ENCODE measurements around the gene CLDND1. TPM values are rescaled to one million over a fixed set of nuclear protein-coding genes. Genes with fewer than 3 reads are reported as not detected.

Gene CLDND1
- total and polyA plus RNA-seq, 2 experiments from 2014 or later = 59.8 to 92.7 TPM

DNA sequence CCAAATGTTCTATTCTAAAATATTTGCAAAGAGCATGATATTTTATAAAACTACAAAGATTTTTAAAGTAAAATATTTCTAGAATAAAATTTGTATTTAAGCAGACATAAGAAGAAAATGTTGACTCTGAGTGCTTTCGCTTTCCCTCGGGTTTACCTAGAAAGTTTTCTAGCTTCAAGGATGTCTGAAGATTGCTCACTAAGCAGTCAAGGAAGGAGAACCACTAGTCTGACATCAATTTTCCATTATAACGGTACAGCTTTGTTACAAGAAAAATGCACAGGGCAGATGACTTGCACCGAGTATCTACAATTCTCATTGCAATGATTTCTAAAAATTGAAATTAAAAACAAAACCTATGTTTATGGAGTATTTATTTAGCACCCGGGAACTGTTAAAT is 23.2 kb upstream of the CLDND1 start (continued):
- TF ChIP-seq, protein P1, sequence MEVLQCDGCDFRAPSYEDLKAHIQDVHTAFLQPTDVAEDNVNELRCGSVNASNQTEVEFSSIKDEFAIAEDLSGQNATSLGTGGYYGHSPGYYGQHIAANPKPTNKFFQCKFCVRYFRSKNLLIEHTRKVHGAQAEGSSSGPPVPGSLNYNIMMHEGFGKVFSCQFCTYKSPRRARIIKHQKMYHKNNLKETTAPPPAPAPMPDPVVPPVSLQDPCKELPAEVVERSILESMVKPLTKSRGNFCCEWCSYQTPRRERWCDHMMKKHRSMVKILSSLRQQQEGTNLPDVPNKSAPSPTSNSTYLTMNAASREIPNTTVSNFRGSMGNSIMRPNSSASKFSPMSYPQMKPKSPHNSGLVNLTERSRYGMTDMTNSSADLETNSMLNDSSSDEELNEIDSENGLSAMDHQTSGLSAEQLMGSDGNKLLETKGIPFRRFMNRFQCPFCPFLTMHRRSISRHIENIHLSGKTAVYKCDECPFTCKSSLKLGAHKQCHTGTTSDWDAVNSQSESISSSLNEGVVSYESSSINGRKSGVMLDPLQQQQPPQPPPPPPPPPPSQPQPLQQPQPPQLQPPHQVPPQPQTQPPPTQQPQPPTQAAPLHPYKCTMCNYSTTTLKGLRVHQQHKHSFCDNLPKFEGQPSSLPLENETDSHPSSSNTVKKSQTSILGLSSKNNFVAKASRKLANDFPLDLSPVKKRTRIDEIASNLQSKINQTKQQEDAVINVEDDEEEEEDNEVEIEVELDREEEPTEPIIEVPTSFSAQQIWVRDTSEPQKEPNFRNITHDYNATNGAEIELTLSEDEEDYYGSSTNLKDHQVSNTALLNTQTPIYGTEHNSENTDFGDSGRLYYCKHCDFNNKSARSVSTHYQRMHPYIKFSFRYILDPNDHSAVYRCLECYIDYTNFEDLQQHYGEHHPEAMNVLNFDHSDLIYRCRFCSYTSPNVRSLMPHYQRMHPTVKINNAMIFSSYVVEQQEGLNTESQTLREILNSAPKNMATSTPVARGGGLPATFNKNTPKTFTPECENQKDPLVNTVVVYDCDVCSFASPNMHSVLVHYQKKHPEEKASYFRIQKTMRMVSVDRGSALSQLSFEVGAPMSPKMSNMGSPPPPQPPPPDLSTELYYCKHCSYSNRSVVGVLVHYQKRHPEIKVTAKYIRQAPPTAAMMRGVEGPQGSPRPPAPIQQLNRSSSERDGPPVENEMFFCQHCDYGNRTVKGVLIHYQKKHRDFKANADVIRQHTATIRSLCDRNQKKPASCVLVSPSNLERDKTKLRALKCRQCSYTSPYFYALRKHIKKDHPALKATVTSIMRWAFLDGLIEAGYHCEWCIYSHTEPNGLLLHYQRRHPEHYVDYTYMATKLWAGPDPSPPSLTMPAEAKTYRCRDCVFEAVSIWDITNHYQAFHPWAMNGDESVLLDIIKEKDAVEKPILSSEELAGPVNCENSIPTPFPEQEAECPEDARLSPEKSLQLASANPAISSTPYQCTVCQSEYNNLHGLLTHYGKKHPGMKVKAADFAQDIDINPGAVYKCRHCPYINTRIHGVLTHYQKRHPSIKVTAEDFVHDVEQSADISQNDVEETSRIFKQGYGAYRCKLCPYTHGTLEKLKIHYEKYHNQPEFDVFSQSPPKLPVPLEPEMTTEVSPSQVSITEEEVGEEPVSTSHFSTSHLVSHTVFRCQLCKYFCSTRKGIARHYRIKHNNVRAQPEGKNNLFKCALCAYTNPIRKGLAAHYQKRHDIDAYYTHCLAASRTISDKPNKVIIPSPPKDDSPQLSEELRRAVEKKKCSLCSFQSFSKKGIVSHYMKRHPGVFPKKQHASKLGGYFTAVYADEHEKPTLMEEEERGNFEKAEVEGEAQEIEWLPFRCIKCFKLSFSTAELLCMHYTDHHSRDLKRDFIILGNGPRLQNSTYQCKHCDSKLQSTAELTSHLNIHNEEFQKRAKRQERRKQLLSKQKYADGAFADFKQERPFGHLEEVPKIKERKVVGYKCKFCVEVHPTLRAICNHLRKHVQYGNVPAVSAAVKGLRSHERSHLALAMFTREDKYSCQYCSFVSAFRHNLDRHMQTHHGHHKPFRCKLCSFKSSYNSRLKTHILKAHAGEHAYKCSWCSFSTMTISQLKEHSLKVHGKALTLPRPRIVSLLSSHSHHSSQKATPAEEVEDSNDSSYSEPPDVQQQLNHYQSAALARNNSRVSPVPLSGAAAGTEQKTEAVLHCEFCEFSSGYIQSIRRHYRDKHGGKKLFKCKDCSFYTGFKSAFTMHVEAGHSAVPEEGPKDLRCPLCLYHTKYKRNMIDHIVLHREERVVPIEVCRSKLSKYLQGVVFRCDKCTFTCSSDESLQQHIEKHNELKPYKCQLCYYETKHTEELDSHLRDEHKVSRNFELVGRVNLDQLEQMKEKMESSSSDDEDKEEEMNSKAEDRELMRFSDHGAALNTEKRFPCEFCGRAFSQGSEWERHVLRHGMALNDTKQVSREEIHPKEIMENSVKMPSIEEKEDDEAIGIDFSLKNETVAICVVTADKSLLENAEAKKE (CRISPR knock-in tag; IDR thresholded peaks at IDR 0.05) = no peak

- H3K9me2 ChIP-seq (ENCODE audit: insufficient read depth) = no peaks in the 10 kb centered on the region
- H3F3A ChIP-seq (replicated peaks; ENCODE audit: low read depth) = no peaks in the 10 kb centered on the region
- DNase-seq (ENCODE audit: low spot score) (no peak), ATAC-seq (no peak)
- H3K27me3 Mint-ChIP-seq (ENCODE audit: insufficient read depth, low read depth, poor library complexity) = no peaks in the 10 kb centered on the region
- no peaks in the 10 kb centered on the region for H3K79me2 ChIP-seq (replicated peaks; ENCODE audit: insufficient read depth)
- H3K27me3 ChIP-seq (ENCODE audit: insufficient read depth) = no peaks in the 10 kb centered on the region
- H3K4me1 ChIP-seq (ENCODE audit: insufficient read depth) = no peaks in the 10 kb centered on the region
- H3K9me3 Mint-ChIP-seq = no peaks in the 10 kb centered on the region
- no peak overlapping the region for H3K27ac ChIP-seq (ENCODE audit: low read depth)
- H3K27ac Mint-ChIP-seq = no peak overlapping the region
- H3K36me3 Mint-ChIP-seq (ENCODE audit: low read depth) = no peaks in the 10 kb centered on the region
- H3K4me2 ChIP-seq = no peak overlapping the region
- no peak overlapping the region for H3K4me3 ChIP-seq
- H3K36me3 ChIP-seq (ENCODE audit: insufficient read depth) = no peaks in the 10 kb centered on the region
- no peak overlapping the region for H2AFZ ChIP-seq
- H3K4me3 Mint-ChIP-seq = no peak overlapping the region
- H4K20me1 ChIP-seq (replicated peaks; ENCODE audit: insufficient read depth) = no peaks in the 10 kb centered on the region
- no peaks in the 10 kb centered on the region; the same call in 1 of the 3 replicates for H3K4me1 Mint-ChIP-seq
- TF ChIP-seq CTCF (conservative IDR thresholded peaks at IDR 0.05; ENCODE audit: low read depth in 2 of 2) = no peak
- TF ChIP-seq, protein P1 (CRISPR knock-in tag; IDR thresholded peaks at IDR 0.05) = no peak
- TF ChIP-seq ETS1 (IDR thresholded peaks at IDR 0.05) = no peak
- TF ChIP-seq CREB1 (CRISPR knock-in tag; IDR thresholded peaks at IDR 0.05; ENCODE audit: low read depth) = no peak
- TF ChIP-seq STAT1 (IDR thresholded peaks at IDR 0.05; ENCODE audit: unreplicated experiment) = no peak
- TF ChIP-seq EZH2 (IDR thresholded peaks at IDR 0.05; ENCODE audit: low read depth, unreplicated experiment) = no peak
- TF ChIP-seq ZNF331 (CRISPR knock-in tag; IDR thresholded peaks at IDR 0.05; ENCODE audit: low read depth) = no peak
Observed at GRCh38 chr3:98542623-98543022, 19.9 kb upstream of the CLDND1 start.

All from GM23338 (cell line).